HCT116 (cell line): ENCODE data around the gene FAM118A. TPM values are rescaled to one million over a fixed set of nuclear protein-coding genes. Genes with fewer than 3 reads are reported as not detected.

Experiments
- ATAC-seq: fragments of 200-7000 bp; cut with Tn5 transposase; 2 replicates; pipeline ENCODE4 v1.9.1; 2020; ENCODE audit warnings: mild to moderate bottlenecking, moderate library complexity
- BruUV-seq: library from RNA; stranded (reverse); fragments of 400-500 nt; replicated peaks from 2 replicates; lab custom pipeline; 2021; lab: Mats Ljungman, UMichigan
- CTCF ChIA-PET: fragments of 300-600 bp; sonication (Branson Sonifier 250); formaldehyde crosslinking; loops from one replicate; lab custom pipeline; 2021; ENCODE audit warnings: antibody characterized with exemption; lab: Charles Lee
- POLR2A ChIA-PET: fragments of 300-600, 350-600 bp; sonication (Branson Sonifier 250); formaldehyde crosslinking; loops from one replicate; lab custom pipeline; 2021; ENCODE audit warnings: antibody characterized with exemption; lab: Charles Lee
- RAD21 ChIA-PET, 2 experiments: fragments of 300-600 bp; sonication (Branson Sonifier 250); formaldehyde crosslinking; loops; one replicate each; lab custom pipeline; 2023; ENCODE audit warnings: low total read pairs in 2 of 2; ENCODE audit not compliant: uncharacterized antibody in 2 of 2, unreplicated experiment in 2 of 2, low non-redundant PET in 1 of 2; lab: Charles Lee
- DNase-seq: peaks from one replicate; pipeline ENCODE4 v3.0.0-alpha.2; 2010; ENCODE audit warnings: low read depth, low spot score
- H2AFZ ChIP-seq: fragments of 200-600 bp; shearing (Covaris generic), sonication (generic); 2 replicates; pipeline ENCODE4 v1.6.1; 2017; ENCODE audit warnings: low read depth, mixed run types, mixed read lengths, antibody characterized with exemption, low read length; ENCODE audit not compliant: poor library complexity, severe bottlenecking
- H3K27ac ChIP-seq: 2 replicates; pipeline ENCODE4 v1.5.1; 2012; ENCODE audit warnings: low read depth, low read length
- H3K27me3 ChIP-seq: fragments of 200-600 bp; sonication (generic); 2 replicates; pipeline ENCODE4 v1.6.1; 2016; ENCODE audit warnings: mixed run types, low read length, mixed read lengths; ENCODE audit not compliant: insufficient read depth
- H3K36me3 ChIP-seq, 2 experiments: fragments of 200-500 bp in 1 of 2; fragments of 200-600 bp in 1 of 2; sonication (Bioruptor generic) in 1 of 2; sonication (generic) in 1 of 2; 2 replicates each; pipeline versions ENCODE4 v1.5.1 to v1.6.1; 2014 to 2016; ENCODE audit warnings: low read length in 2 of 2, inconsistent platforms in 1 of 2, mixed read lengths in 1 of 2, mixed run types in 1 of 2; ENCODE audit not compliant: insufficient read depth in 2 of 2, control insufficient read depth in 1 of 2
- H3K4me1 ChIP-seq, 2 experiments: fragments of 200-600 bp in 1 of 2; sonication (generic) in 1 of 2; 2 replicates each; pipeline versions ENCODE4 v1.5.1 to v1.6.1; 2012 to 2017; ENCODE audit warnings: low read length in 2 of 2, inconsistent platforms in 1 of 2, mild to moderate bottlenecking in 1 of 2, mixed read lengths in 1 of 2, mixed run types in 1 of 2, moderate library complexity in 1 of 2; ENCODE audit not compliant: insufficient read depth in 2 of 2, control insufficient read depth in 1 of 2
- H3K4me2 ChIP-seq: fragments of 200-600 bp; sonication (generic); 2 replicates; pipeline ENCODE4 v1.6.1; 2017; ENCODE audit warnings: mixed run types, low read length, mixed read lengths
- H3K4me3 ChIP-seq, 2 experiments: fragments of 200-600 bp in 1 of 2; sonication (generic) in 1 of 2; replicated peaks in 1 of 2; 2 replicates each; pipeline ENCODE4 v1.5.1; 2011 to 2016; ENCODE audit warnings: low read length in 2 of 2, control low read depth in 1 of 2, low read depth in 1 of 2, mild to moderate bottlenecking in 1 of 2, mixed read lengths in 1 of 2, mixed run types in 1 of 2
- H3K79me2 ChIP-seq: fragments of 200-600 bp; sonication (generic); 2 replicates; pipeline ENCODE4 v1.6.1; 2017; ENCODE audit warnings: mild to moderate bottlenecking, mixed run types, low read length, moderate library complexity, mixed read lengths; ENCODE audit not compliant: insufficient read depth
- H3K9ac ChIP-seq: fragments of 200-600 bp; sonication (generic); 2 replicates; pipeline ENCODE4 v1.6.1; 2016; ENCODE audit warnings: low read length, mixed read lengths
- H3K9me2 ChIP-seq: fragments of 200-600 bp; sonication (generic), shearing (Covaris generic); 2 replicates; pipeline ENCODE4 v1.6.1; 2017; ENCODE audit warnings: mixed run types, mild to moderate bottlenecking, moderate library complexity; ENCODE audit not compliant: insufficient read depth
- H3K9me3 ChIP-seq, 2 experiments: fragments of 200-500 bp in 1 of 2; fragments of 200-600 bp in 1 of 2; sonication (Bioruptor generic) in 1 of 2; sonication (generic) in 1 of 2; 2 replicates each; pipeline ENCODE4 v1.6.1; 2014 to 2017; ENCODE audit warnings: low read length in 2 of 2, mixed read lengths in 2 of 2, inconsistent platforms in 1 of 2, low read depth in 1 of 2, mild to moderate bottlenecking in 1 of 2, mixed run types in 1 of 2, moderate library complexity in 1 of 2; ENCODE audit not compliant: control insufficient read depth in 1 of 2, insufficient read depth in 1 of 2
- H4K20me1 ChIP-seq: fragments of 200-600 bp; sonication (generic), shearing (Covaris generic); 2 replicates; pipeline ENCODE4 v1.6.1; 2017; ENCODE audit warnings: mixed run types, mild to moderate bottlenecking, moderate library complexity; ENCODE audit not compliant: insufficient read depth
- SRF ChIP-seq: IDR thresholded peaks from 2 replicates; pipeline ENCODE4 v1.6.1; 2012; ENCODE audit warnings: low read depth
- ZBTB33 ChIP-seq: IDR thresholded peaks from 2 replicates; pipeline ENCODE4 v1.6.1; 2011; ENCODE audit warnings: mild to moderate bottlenecking, low read length, moderate library complexity; ENCODE audit not compliant: insufficient replicate concordance; ENCODE audit errors: extremely low read depth
- ZNF274 ChIP-seq: fragments of 200-500 bp; sonication (Bioruptor generic); IDR thresholded peaks from 2 replicates; pipeline ENCODE4 v1.6.1; 2014; ENCODE audit warnings: mild to moderate bottlenecking, low read depth, low read length, inconsistent platforms
- intact Hi-C: fragments of 100-400 bp; cut with micrococcal nuclease; formaldehyde crosslinking; loops from 2 replicates; pipeline ENCODE4 v1.10.0; 2022
- total RNA-seq: library from RNA; stranded (reverse); gene quantifications from one replicate; pipeline ENCODE4 v1.2.1, GENCODE V29; 2021; ENCODE audit not compliant: unreplicated experiment
- TF ChIP-seq, protein P1 (sequence below): IDR thresholded peaks from 2 replicates; pipeline ENCODE4 v1.6.1; 2012; ENCODE audit warnings: low read depth

The FAM118A gene
- total RNA-seq, 1 experiment from 2014 or later: 43.2 TPM

DNA sequence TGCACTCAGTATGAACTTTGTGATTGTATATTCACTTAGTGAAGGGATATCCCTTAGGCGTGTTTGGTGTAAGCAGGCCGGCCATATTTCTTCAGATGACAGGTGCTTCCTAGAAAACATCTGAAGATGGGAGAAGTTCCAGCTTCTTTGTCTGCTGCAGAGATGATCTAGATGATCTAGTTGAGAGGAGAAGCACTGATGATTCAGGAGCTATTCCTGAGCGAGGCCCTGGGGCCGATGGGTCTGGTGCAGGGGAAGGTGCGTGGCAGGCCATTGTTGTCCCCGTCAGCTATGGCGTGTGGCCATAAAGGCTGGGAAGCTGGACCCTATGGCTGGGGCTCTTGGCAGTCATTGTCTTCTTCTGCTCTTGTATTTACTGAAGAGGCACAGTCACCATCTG lies 14.0 kb downstream of the FAM118A start:
- POLR2A ChIA-PET: no interaction called here
- H3K9me3 ChIP-seq: no peaks in the 10 kb centered on the region
- no TSS peak for BruUV-seq
- H3K36me3 ChIP-seq: peaks cover 24 to 26% of the 10 kb centered on the region in 2 experiments; a peak in 3 of 4 replicates
- ATAC-seq: no peak
- H3K9ac ChIP-seq: no peak overlapping the region
- H3K9me2 ChIP-seq: no peaks in the 10 kb centered on the region
- no peak for DNase-seq
- H3K27ac ChIP-seq: no peak overlapping the region
- no peaks in the 10 kb centered on the region for H3K27me3 ChIP-seq
- TF ChIP-seq ZNF274 (no peak), SRF (no peak), ZBTB33 (no peak)
- TF ChIP-seq, protein P1, sequence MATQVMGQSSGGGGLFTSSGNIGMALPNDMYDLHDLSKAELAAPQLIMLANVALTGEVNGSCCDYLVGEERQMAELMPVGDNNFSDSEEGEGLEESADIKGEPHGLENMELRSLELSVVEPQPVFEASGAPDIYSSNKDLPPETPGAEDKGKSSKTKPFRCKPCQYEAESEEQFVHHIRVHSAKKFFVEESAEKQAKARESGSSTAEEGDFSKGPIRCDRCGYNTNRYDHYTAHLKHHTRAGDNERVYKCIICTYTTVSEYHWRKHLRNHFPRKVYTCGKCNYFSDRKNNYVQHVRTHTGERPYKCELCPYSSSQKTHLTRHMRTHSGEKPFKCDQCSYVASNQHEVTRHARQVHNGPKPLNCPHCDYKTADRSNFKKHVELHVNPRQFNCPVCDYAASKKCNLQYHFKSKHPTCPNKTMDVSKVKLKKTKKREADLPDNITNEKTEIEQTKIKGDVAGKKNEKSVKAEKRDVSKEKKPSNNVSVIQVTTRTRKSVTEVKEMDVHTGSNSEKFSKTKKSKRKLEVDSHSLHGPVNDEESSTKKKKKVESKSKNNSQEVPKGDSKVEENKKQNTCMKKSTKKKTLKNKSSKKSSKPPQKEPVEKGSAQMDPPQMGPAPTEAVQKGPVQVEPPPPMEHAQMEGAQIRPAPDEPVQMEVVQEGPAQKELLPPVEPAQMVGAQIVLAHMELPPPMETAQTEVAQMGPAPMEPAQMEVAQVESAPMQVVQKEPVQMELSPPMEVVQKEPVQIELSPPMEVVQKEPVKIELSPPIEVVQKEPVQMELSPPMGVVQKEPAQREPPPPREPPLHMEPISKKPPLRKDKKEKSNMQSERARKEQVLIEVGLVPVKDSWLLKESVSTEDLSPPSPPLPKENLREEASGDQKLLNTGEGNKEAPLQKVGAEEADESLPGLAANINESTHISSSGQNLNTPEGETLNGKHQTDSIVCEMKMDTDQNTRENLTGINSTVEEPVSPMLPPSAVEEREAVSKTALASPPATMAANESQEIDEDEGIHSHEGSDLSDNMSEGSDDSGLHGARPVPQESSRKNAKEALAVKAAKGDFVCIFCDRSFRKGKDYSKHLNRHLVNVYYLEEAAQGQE: no peak
- RAD21 ChIA-PET: no interaction called here
- peaks cover 59% of the 10 kb centered on the region for H3K79me2 ChIP-seq
- intact Hi-C loops: no loop called here
- CTCF ChIA-PET: no interaction called here
- no peak overlapping the region for H2AFZ ChIP-seq
- H4K20me1 ChIP-seq: no peaks in the 10 kb centered on the region; the same call in 1 of the 2 replicates
- no peaks in the 10 kb centered on the region for H3K4me1 ChIP-seq
- no peak overlapping the region for H3K4me3 ChIP-seq
- no peak overlapping the region for H3K4me2 ChIP-seq
